PC-9 (cell line): ENCODE measurements around the gene USP34. TPM values are rescaled to one million over a fixed set of nuclear protein-coding genes. Genes with fewer than 3 reads are reported as not detected.

Source experiments
- BruUV-seq: library from RNA; stranded (reverse); fragments of 400-500 nt; replicated peaks from 2 replicates; lab custom pipeline; 2021; lab: Mats Ljungman, UMichigan
- CTCF ChIA-PET: fragments of 300-600 bp; sonication (Branson Sonifier 250); formaldehyde crosslinking; loops from one replicate; lab custom pipeline; 2022; ENCODE audit warnings: antibody characterized with exemption; lab: Charles Lee
- POLR2A ChIA-PET: fragments of 300-600 bp; sonication (Branson Sonifier 250); formaldehyde crosslinking; loops from one replicate; lab custom pipeline; 2022; ENCODE audit warnings: antibody characterized with exemption; ENCODE audit not compliant: unreplicated experiment; lab: Charles Lee
- DNase-seq, 2 experiments: peaks; one replicate each; pipeline versions ENCODE4 v3.0.0 to v3.0.0-alpha.2; 2015 to 2022; ENCODE audit warnings: mixed read lengths in 1 of 2
- H2AFZ ChIP-seq: fragments of 200-600 bp; sonication (generic); 2 replicates; pipeline ENCODE4 v1.8.1; 2017; ENCODE audit warnings: antibody characterized with exemption
- H3F3A ChIP-seq: fragments of 200-600 bp; sonication (generic); 2 replicates; pipeline ENCODE4 v1.8.1; 2017; ENCODE audit warnings: antibody characterized with exemption, mild to moderate bottlenecking, low read depth; ENCODE audit not compliant: insufficient read depth
- H3K27ac ChIP-seq: fragments of 200-600 bp; sonication (generic); 2 replicates; pipeline ENCODE4 v1.6.1; 2016; ENCODE audit warnings: mixed run types
- H3K27me3 ChIP-seq: fragments of 200-600 bp; sonication (generic); 2 replicates; pipeline ENCODE4 v1.6.1; 2016; ENCODE audit warnings: low read depth, mixed run types; ENCODE audit not compliant: insufficient read depth
- H3K36me3 ChIP-seq: fragments of 200-600 bp; sonication (generic); 2 replicates; pipeline ENCODE4 v1.6.1; 2016; ENCODE audit warnings: low read depth, mixed run types
- H3K4me1 ChIP-seq: fragments of 200-600 bp; sonication (generic); replicated peaks from 2 replicates; pipeline ENCODE4 v1.6.1; 2016; ENCODE audit warnings: mixed run types; ENCODE audit not compliant: insufficient read depth
- H3K4me2 ChIP-seq: fragments of 200-600 bp; sonication (generic); 2 replicates; pipeline ENCODE4 v1.6.1; 2017; ENCODE audit warnings: mixed run types
- H3K4me3 ChIP-seq: fragments of 200-600 bp; sonication (generic); 2 replicates; pipeline ENCODE4 v1.6.1; 2016; ENCODE audit warnings: mixed run types
- H3K79me2 ChIP-seq: fragments of 200-600 bp; sonication (generic); 2 replicates; pipeline ENCODE4 v1.6.1; 2017; ENCODE audit warnings: low read depth, mixed run types
- H3K9me2 ChIP-seq: fragments of 200-600 bp; sonication (generic); 2 replicates; pipeline ENCODE4 v1.8.1; 2017; ENCODE audit warnings: mild to moderate bottlenecking; ENCODE audit not compliant: insufficient read depth
- H3K9me3 ChIP-seq: fragments of 200-600 bp; sonication (generic); 2 replicates; pipeline ENCODE4 v1.8.1; 2016; ENCODE audit warnings: low read depth; ENCODE audit not compliant: insufficient read depth
- H4K20me1 ChIP-seq: fragments of 200-600 bp; sonication (generic); 2 replicates; pipeline ENCODE4 v1.8.1; 2017; ENCODE audit not compliant: insufficient read depth
- EZH2 ChIP-seq: fragments of 200-600 bp; sonication (generic); IDR thresholded peaks from 2 replicates; pipeline ENCODE4 v1.8.0; 2017; ENCODE audit warnings: antibody characterized with exemption, low read depth
- intact Hi-C: fragments of 100-400 bp; cut with micrococcal nuclease; formaldehyde crosslinking; loops from one replicate; pipeline ENCODE4 v1.10.0; 2022; ENCODE audit not compliant: unreplicated experiment
- total RNA-seq: library from RNA; stranded (reverse); gene quantifications from 2 replicates; pipeline ENCODE4 v1.2.3, GENCODE V29; 2021
- TF ChIP-seq, protein P1 (sequence below): fragments of 200-600 bp; sonication (generic); conservative IDR thresholded peaks from 2 replicates; pipeline ENCODE4 v1.6.1; 2017; ENCODE audit warnings: mixed run types, antibody characterized with exemption, mild to moderate bottlenecking, moderate library complexity

Gene USP34
- total RNA-seq, 1 experiment from 2014 or later: 120 TPM

DNA sequence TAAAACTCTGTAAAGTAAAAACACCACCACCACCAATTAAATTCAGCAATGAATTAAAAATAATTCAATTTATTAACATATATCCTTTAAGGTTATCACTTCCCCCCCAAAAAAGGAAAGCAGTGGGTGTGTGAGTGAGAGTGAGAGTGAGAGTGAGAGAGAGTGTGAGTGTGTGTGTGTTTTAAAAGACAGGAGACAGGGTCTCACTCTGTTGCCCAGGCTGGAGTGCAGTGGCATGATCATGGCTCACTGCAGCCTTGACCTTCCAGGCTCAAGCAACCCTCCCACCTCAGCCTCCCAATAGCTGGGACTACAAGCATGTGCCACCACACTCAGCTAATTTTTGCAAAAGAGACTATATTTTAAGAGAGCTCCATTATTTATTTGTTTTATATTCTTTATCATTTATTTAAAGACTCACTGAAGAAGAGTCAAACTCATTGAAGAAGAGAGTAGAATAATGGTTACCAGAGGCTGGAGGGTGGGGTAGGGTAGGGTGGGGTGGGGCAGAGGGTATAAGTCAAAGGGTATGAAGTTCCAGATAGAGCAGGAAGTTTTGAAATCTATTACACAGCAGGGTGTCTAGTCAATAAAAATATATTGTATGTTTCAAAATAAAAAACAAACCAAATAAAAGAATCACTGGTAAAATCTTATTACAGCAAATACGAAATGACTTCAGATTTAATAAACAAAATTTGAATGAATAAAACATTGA, 187.3 kb downstream of the USP34 start:
- Histone ChIP-seq H3K4me3 (no peak overlapping the region), H3K27me3 (no peaks in the 10 kb centered on the region), H4K20me1 (no peaks in the 10 kb centered on the region), H2AFZ (no peak overlapping the region), H3K9me3 (no peaks in the 10 kb centered on the region), H3K27ac (no peak overlapping the region), H3K9me2 (no peaks in the 10 kb centered on the region), H3K4me2 (no peak overlapping the region), H3K79me2 (no peaks in the 10 kb centered on the region), H3K36me3 (peaks cover 30% of the 10 kb centered on the region), H3F3A (peaks cover 9% of the 10 kb centered on the region; the same call in 1 of the 2 replicates), H3K4me1 (0 out of 2 replicates have a peak, but pooled peaks cover 3% of the 10 kb centered on the region)
- ChIA-PET POLR2A (no interaction called here), CTCF (interaction anchor here (0.6 kb wide), 1 partner anchor 151 kb away, joined by 5 read pairs; no protein-coding TSS in a partner anchor)
- BruUV-seq: no TSS peak
- intact Hi-C loops: no loop called here
- no peak for TF ChIP-seq EZH2
- TF ChIP-seq, protein P1, sequence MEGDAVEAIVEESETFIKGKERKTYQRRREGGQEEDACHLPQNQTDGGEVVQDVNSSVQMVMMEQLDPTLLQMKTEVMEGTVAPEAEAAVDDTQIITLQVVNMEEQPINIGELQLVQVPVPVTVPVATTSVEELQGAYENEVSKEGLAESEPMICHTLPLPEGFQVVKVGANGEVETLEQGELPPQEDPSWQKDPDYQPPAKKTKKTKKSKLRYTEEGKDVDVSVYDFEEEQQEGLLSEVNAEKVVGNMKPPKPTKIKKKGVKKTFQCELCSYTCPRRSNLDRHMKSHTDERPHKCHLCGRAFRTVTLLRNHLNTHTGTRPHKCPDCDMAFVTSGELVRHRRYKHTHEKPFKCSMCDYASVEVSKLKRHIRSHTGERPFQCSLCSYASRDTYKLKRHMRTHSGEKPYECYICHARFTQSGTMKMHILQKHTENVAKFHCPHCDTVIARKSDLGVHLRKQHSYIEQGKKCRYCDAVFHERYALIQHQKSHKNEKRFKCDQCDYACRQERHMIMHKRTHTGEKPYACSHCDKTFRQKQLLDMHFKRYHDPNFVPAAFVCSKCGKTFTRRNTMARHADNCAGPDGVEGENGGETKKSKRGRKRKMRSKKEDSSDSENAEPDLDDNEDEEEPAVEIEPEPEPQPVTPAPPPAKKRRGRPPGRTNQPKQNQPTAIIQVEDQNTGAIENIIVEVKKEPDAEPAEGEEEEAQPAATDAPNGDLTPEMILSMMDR: no peak
- DNase-seq: no peak

DNA sequence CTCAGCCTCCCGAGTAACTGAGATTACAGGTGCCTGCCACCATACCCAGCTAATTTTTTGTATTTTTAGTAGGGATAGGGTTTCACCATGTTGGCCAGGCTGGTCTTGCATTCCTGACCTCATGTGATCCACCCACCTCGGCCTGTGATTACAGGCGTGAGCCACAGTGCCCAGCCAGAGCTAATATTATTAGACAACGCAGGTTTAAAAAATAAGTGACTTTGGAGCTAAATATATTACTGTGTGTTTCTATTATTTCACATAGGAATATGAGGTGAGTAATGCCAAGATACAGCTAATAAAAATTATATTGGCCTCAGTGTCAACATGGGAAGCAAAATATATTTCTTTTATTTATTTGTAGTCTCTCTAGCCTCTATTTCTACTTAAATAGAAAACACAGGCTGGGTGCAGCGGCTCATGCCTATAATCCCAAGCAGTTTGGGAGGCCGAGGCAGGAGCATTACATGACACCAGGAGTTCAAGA, 188.7 kb downstream of the USP34 start:
- DNase-seq: no peak
- H3K27me3 ChIP-seq: no peaks in the 10 kb centered on the region
- H2AFZ ChIP-seq: no peak overlapping the region
- H3K4me1 ChIP-seq: no peaks in the 10 kb centered on the region
- no peaks in the 10 kb centered on the region for H3K79me2 ChIP-seq
- intact Hi-C loops: no loop called here
- peaks cover 33% of the 10 kb centered on the region for H3K36me3 ChIP-seq
- no peak overlapping the region for H3K27ac ChIP-seq
- no peak for TF ChIP-seq EZH2
- TF ChIP-seq, protein P1: no peak
- H3K9me3 ChIP-seq: no peaks in the 10 kb centered on the region
- peaks cover 9% of the 10 kb centered on the region; the same call in 1 of the 2 replicates for H3F3A ChIP-seq
- no peaks in the 10 kb centered on the region for H4K20me1 ChIP-seq
- H3K9me2 ChIP-seq: no peaks in the 10 kb centered on the region
- BruUV-seq: no TSS peak
- no peak overlapping the region for H3K4me3 ChIP-seq
- ChIA-PET CTCF (no interaction called here), POLR2A (no interaction called here)
- H3K4me2 ChIP-seq: no peak overlapping the region

DNA sequence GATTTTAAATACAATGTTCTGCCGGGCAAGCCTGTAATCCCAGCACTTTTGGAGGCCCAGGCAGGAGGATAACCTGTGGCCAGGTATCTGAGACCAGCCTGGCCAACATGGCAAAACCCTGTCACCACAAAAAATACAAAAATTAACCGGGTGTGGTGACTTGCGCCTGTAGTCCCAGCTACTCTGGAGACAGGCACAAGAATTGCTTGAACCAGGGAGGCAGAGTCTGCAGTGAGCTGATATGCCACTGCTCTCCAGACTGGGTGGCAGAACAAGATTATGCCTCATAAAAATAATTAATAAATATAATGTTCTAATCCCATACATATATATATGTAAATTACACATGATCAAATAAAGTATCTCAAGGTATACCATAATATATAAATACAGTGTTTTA, 189.6 kb downstream of the USP34 start:
- Histone ChIP-seq H3K9me2 (no peaks in the 10 kb centered on the region), H2AFZ (no peak overlapping the region), H4K20me1 (no peaks in the 10 kb centered on the region), H3K4me3 (no peak overlapping the region), H3K79me2 (no peaks in the 10 kb centered on the region), H3K4me1 (0 out of 2 replicates have a peak, but pooled peaks cover 1% of the 10 kb centered on the region), H3K27me3 (no peaks in the 10 kb centered on the region), H3F3A (peaks cover 9% of the 10 kb centered on the region), H3K27ac (no peak overlapping the region), H3K9me3 (no peaks in the 10 kb centered on the region), H3K4me2 (no peak overlapping the region), H3K36me3 (peaks cover 30% of the 10 kb centered on the region)
- DNase-seq: no peak
- POLR2A ChIA-PET: no interaction called here
- BruUV-seq: no TSS peak
- intact Hi-C loops: no loop called here
- TF ChIP-seq EZH2: no peak
- TF ChIP-seq, protein P1: no peak
- CTCF ChIA-PET: no interaction called here
